Smooth muscle cell (in vitro differentiated cells): ENCODE results near the gene SLC39A13. TPM values are rescaled to one million over a fixed set of nuclear protein-coding genes. Genes with fewer than 3 reads are reported as not detected.

Experiments used
- DNase-seq: peaks from one replicate; lab custom pipeline; 2025; ENCODE audit not compliant: unreplicated experiment; lab: John Stamatoyannopoulos, UW
- H2AFZ ChIP-seq: fragments of 200-600 bp; sonication (generic); 2 replicates; pipeline ENCODE4 v1.6.0; 2016; ENCODE audit warnings: antibody characterized with exemption, low read depth, mild to moderate bottlenecking
- H3F3A ChIP-seq: fragments of 200-600 bp; sonication (generic); 2 replicates; pipeline ENCODE4 v1.6.0; 2017; ENCODE audit warnings: antibody characterized with exemption, low read depth
- H3K27ac ChIP-seq: fragments of 200-600 bp; sonication (generic); 2 replicates; pipeline ENCODE4 v1.5.1; 2016; ENCODE audit warnings: low read depth, mild to moderate bottlenecking
- H3K27me3 ChIP-seq: fragments of 200-600 bp; sonication (generic); 2 replicates; pipeline ENCODE4 v1.6.1; 2016; ENCODE audit warnings: low read depth, mild to moderate bottlenecking
- H3K36me3 ChIP-seq: fragments of 200-600 bp; sonication (generic); 2 replicates; pipeline ENCODE4 v1.5.1; 2016; ENCODE audit warnings: low read depth
- H3K4me1 ChIP-seq: fragments of 200-600 bp; sonication (generic); 2 replicates; pipeline ENCODE4 v1.5.1; 2016; ENCODE audit warnings: low read depth
- H3K4me2 ChIP-seq: fragments of 200-600 bp; sonication (generic); 2 replicates; pipeline ENCODE4 v1.6.0; 2016; ENCODE audit warnings: mild to moderate bottlenecking
- H3K4me3 ChIP-seq: fragments of 200-600 bp; sonication (generic); 2 replicates; pipeline ENCODE4 v1.5.1; 2016; ENCODE audit warnings: mild to moderate bottlenecking
- H3K79me2 ChIP-seq: fragments of 200-600 bp; sonication (generic); 2 replicates; pipeline ENCODE4 v1.6.0; 2016; ENCODE audit warnings: low read depth, mild to moderate bottlenecking
- H3K9ac ChIP-seq: fragments of 200-600 bp; sonication (generic); 2 replicates; pipeline ENCODE4 v1.6.0; 2016; ENCODE audit warnings: low read depth
- H3K9me3 ChIP-seq: fragments of 200-600 bp; sonication (generic); replicated peaks from 2 replicates; pipeline ENCODE4 v1.5.1; 2016; ENCODE audit warnings: low read depth
- H4K20me1 ChIP-seq: fragments of 200-600 bp; sonication (generic); 2 replicates; pipeline ENCODE4 v1.6.0; 2016; ENCODE audit warnings: low read depth
- CTCF ChIP-seq: fragments of 200-600 bp; sonication (generic); IDR thresholded peaks from 2 replicates; pipeline ENCODE4 v1.5.1; 2017; ENCODE audit warnings: borderline replicate concordance, mild to moderate bottlenecking, antibody characterized with exemption; ENCODE audit not compliant: insufficient read depth, poor library complexity, severe bottlenecking
- WGBS: methylation state at CpG from one replicate; pipeline ENCODE4 v1.1.7; 2016; ENCODE audit warnings: low lambda C conversion rate; 5-methylcytosine and 5-hydroxymethylcytosine counted together
- polyA plus RNA-seq: library from polyadenylated mRNA; unstranded; fragments of >200 nt; fragmentation: Nextera tagmentation; extraction: Ambion mirVana; gene quantifications from 2 replicates; pipeline ENCODE4 v1.2.1, GENCODE V29; 2016
- total RNA-seq: library from RNA; depleted of rRNA; stranded (reverse); fragments of >200 nt; gene quantifications from 2 replicates; pipeline ENCODE4 v1.2.3, GENCODE V29; 2014

The SLC39A13 gene
- total and polyA plus RNA-seq, 2 experiments from 2014 or later = 56.9 to 143 TPM

GRCh38 chr11:47377571-47378009, 30.8 kb upstream of the SLC39A13 start:
- H3K36me3 ChIP-seq = no peaks in the 10 kb centered on the region
- no peak overlapping the region for H2AFZ ChIP-seq
- H4K20me1 ChIP-seq = no peaks in the 10 kb centered on the region
- H3K4me3 ChIP-seq = no peak overlapping the region
- no peaks in the 10 kb centered on the region for H3K4me1 ChIP-seq
- no peak overlapping the region for H3K4me2 ChIP-seq
- H3K79me2 ChIP-seq = no peaks in the 10 kb centered on the region
- H3K9me3 ChIP-seq = no peaks in the 10 kb centered on the region
- no peaks in the 10 kb centered on the region for H3K27me3 ChIP-seq
- DNase-seq = no peak
- 94% methylated on average over 3 of the region's 5 CpGs for WGBS
- TF ChIP-seq CTCF = no peak
- H3F3A ChIP-seq = no peaks in the 10 kb centered on the region
- no peak overlapping the region for H3K9ac ChIP-seq
- H3K27ac ChIP-seq = no peak overlapping the region

GRCh38 chr11:47378010-47378835, 30.2 kb upstream of the SLC39A13 start, which contains the start of gene SPI1:
Gene SPI1 (minus strand): TSS chr11:47378547. CDS start chr11:47378353, 194 bp downstream.
- H3K4me3 ChIP-seq = no peak within 1 kb of the TSS
- no peak for DNase-seq
- TF ChIP-seq CTCF = no peak
- H3K4me1 ChIP-seq = no peaks in the 10 kb centered on the region
- no peaks in the 10 kb centered on the region for H3K36me3 ChIP-seq
- no peaks in the 10 kb centered on the region for H3K79me2 ChIP-seq
- no peaks in the 10 kb centered on the region for H3F3A ChIP-seq
- no peak within 1 kb of the TSS for H3K4me2 ChIP-seq
- no peaks in the 10 kb centered on the region for H3K27me3 ChIP-seq
- no peak within 1 kb of the TSS for H3K27ac ChIP-seq
- H3K9ac ChIP-seq = no peak within 1 kb of the TSS
- no peak within 1 kb of the TSS for H2AFZ ChIP-seq
- no peaks in the 10 kb centered on the region for H4K20me1 ChIP-seq
- no peaks in the 10 kb centered on the region for H3K9me3 ChIP-seq
- 83% methylated on average over 28 of the region's 31 CpGs for WGBS

DNA sequence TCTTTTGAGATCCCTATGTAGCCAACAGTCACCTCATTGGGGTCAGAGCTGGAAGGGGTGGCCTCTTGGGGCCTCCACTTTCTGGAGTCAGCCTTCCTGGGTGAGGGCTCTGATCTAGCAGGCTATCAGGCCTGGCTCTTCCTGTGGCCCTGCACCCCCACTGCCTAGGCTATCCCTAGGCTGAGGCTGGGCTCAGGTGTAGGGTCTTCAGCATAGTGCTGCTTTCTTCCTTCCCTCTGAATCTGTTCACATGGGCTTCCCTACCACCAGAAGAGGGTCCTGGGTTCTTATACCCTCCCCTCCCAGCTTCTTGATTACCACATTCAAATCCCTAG, 29.6 kb upstream of the SLC39A13 start:
- no peaks in the 10 kb centered on the region for H3K79me2 ChIP-seq
- no peak for TF ChIP-seq CTCF
- no peaks in the 10 kb centered on the region for H3K4me1 ChIP-seq
- H4K20me1 ChIP-seq = no peaks in the 10 kb centered on the region
- no peak overlapping the region for H3K4me2 ChIP-seq
- no peaks in the 10 kb centered on the region for H3K27me3 ChIP-seq
- H3K9me3 ChIP-seq = no peaks in the 10 kb centered on the region
- H3K27ac ChIP-seq = no peak overlapping the region
- H3K4me3 ChIP-seq = no peak overlapping the region
- H3F3A ChIP-seq = no peaks in the 10 kb centered on the region
- H3K36me3 ChIP-seq = no peaks in the 10 kb centered on the region
- no peak overlapping the region for H2AFZ ChIP-seq
- DNase-seq = no peak
- H3K9ac ChIP-seq = no peak overlapping the region

GRCh38 chr11:47379317-47379716, 29.1 kb upstream of the SLC39A13 start:
- TF ChIP-seq CTCF = no peak
- H3K4me1 ChIP-seq = no peaks in the 10 kb centered on the region
- H4K20me1 ChIP-seq = no peaks in the 10 kb centered on the region
- no peaks in the 10 kb centered on the region for H3K36me3 ChIP-seq
- no peaks in the 10 kb centered on the region for H3F3A ChIP-seq
- no peak overlapping the region for H3K4me2 ChIP-seq
- H3K27ac ChIP-seq = no peak overlapping the region
- WGBS = 87% methylated on average over 2 of the region's 2 CpGs
- H3K27me3 ChIP-seq = no peaks in the 10 kb centered on the region
- H3K9ac ChIP-seq = no peak overlapping the region
- no peak overlapping the region for H3K4me3 ChIP-seq
- no peaks in the 10 kb centered on the region for H3K79me2 ChIP-seq
- H3K9me3 ChIP-seq = no peaks in the 10 kb centered on the region
- no peak overlapping the region for H2AFZ ChIP-seq
- DNase-seq = no peak
